Left ventricle myocardium superior (tissue), 1 donor: ENCODE data around the gene GGNBP2. TPM values are rescaled to one million over a fixed set of nuclear protein-coding genes. Genes with fewer than 3 reads are reported as not detected.

Experiments
- ATAC-seq: fragments of 200-7000 bp; cut with Tn5 transposase; one replicate; pipeline ENCODE4 v1.9.1; 2020; ENCODE audit warnings: mild to moderate bottlenecking, moderate library complexity
- DNase-seq: peaks from one replicate; pipeline ENCODE4 v3.0.0-alpha.2; 2020
- intact Hi-C: fragments of 100-400 bp; cut with micrococcal nuclease; formaldehyde crosslinking; loops from one replicate; pipeline ENCODE4 v1.11.0; 2022
- total RNA-seq: library from RNA; stranded (reverse); fragmentation: NEBNext Ultra II Directional; extraction: Animal tissue kit (Norgen Biotek cat#: 25700); gene quantifications from one replicate; pipeline ENCODE4 v1.2.1, GENCODE V29; 2021
- donor health status: DM: no; HTN: yes; CAD: no; lungs with severe emphysema.

The GGNBP2 gene
- total RNA-seq, 1 donor from 2014 or later, result 41.8 TPM

- DNase-seq (no peak), ATAC-seq (no peak)
- intact Hi-C loops, result no loop called here
Observed at GRCh38 chr17:36510636-36511035, 34.1 kb upstream of the GGNBP2 start.

DNA sequence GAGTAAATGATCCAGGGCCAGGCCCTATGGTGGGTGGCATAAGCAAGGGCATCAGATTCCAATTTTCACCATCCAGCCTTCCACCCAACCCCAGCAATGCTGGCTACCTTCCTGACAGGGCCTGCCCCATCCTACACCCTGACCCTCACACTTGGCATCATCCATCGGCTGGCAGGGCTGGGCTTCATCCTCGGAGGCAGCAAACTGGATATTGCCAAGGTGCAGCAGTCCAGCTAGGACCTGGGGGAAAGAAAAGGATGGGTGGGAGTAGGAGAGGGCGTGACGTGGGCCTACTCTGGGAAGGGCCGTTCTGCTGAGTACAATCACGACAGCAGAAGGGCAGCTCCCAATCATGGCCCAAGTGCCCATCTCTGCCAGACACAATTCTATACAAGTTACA is 33.5 kb upstream of the GGNBP2 start:
- no peak for ATAC-seq
- no peak for DNase-seq
- intact Hi-C loops, result no loop called here

DNA sequence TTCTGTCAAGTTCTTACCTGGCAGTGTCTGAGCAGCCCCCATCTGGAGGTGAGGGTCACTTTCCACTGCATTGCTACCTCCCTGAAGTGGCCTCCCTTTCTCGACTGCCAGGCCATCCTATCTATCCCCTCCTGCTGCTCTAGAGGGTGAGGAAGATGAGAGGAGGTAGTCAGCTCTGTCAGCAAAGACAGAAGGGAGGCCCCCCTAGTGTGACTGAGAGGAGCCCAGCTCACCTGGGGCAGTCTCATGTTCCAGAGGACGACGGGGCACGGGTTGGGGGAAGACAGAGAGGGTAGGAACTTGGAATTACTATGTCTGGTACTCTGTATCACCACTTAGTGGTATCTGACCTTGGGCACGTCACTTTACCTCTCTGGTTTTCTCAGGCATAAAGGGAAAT is 32.1 kb upstream of the GGNBP2 start:
- ATAC-seq, result no peak
- intact Hi-C loops, result no loop called here

DNA sequence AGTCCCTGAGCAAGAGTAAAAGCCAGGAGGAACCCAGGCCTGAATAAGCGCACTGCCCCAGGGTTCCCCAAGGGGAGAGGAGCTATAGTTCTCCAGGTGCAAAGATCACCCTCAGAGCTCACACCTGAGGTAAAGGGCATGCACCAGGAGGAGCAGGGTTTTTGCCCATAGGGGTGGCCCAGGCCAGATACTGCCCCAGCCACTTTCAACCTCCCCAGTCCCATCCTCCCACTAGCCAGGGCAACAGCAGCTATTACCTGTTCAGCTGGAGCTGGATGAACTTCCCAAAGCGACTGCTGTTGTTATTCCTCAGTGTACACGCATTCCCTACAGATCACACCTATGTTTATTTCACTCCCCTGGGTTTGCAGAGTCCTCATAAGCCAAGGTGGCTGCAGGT is 29.9 kb upstream of the GGNBP2 start:
- intact Hi-C loops, result no loop called here
- DNase-seq, result no peak
- ATAC-seq, result no peak

More for the DNA sequence above, 32.1 kb upstream of the GGNBP2 start:
- DNase-seq, result no peak

DNA sequence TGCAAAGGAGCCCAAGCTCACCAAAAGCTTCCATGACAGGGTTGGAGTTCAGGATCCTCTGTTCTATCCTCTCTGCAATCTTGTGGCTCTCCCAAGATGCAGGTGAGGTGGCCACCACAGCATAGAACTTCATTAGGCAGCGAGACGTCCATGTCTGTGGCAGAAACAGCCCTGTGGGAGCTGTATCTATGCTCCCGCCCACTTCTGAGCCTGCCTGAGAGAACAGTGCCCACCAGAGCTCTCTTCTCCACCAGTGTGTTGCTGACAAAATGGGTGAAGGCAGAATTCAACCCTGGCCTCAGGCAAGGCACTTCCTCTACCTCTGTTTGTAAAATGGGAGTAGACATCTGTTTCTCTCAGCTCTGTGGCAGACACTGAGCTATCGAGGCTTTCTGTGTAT is 28.9 kb upstream of the GGNBP2 start:
- DNase-seq (no peak), ATAC-seq (no peak)
- intact Hi-C loops, result no loop called here

DNA sequence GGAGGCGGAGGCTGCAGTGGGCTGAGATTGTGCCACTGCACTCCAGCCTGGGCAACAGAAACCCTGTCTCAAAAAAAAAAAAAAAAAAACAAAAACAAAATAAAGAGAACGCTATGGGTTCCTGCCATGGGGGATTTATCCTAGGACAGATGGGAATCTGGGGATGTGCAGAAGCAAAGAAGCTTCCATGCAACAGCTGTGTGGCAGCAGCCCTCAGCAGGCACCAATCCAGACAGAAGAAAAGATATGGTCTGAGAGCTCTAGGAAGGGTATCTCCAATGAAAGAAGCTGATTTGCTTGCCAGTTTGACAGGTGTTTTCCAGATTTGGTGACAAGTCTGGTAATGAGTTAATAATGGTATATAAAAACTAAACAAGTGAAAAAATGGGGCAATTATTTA is 21.6 kb upstream of the GGNBP2 start:
- ATAC-seq (no peak), DNase-seq (no peak)
- intact Hi-C loops, result no loop called here

DNA sequence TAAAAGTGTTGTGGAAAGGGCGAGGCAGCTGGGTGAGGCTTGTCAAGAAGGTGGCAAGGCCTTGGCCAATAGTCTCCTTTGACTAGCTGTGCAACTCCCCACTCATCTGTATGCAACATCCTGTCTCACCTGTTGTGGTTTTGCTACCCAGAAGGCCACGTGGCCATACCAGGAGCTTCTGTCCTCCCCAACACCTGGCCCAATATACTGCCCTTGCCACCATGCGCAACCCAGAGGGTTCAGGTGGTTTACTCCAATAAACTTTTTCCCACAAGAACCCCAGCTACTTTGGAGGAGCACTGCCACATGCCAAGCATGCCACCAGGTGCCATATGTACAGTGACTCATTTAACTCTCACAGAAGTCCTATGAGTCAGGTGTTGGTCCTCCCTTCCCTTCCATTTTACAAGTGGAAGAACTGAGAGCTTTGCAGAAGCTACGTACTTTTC is 20.3 kb upstream of the GGNBP2 start:
- no peak for ATAC-seq
- intact Hi-C loops, result no loop called here
- no peak for DNase-seq

DNA sequence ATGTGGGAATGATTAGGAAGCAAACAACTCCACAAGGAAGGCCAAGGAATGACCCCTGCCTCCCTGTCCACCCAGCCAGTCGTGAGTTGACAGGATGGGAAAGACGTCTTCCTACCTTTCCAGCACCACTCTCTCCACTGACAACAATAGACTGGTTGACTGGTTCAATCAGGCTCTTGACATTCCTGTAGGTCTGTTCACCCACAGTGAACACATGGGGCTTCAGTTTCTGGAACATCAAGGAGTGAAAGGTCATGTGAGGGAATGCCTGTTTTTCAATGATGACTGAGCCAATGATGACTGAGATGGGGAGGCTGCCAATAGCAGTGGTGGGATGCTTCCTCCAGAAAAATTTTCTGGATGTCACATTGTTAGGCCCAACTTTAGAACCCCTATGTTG is 19.6 kb upstream of the GGNBP2 start:
- no peak for DNase-seq

GRCh38 chr17:36525888-36526287 is 18.8 kb upstream of the GGNBP2 start:
- no peak for ATAC-seq
- intact Hi-C loops, result no loop called here
- no peak for DNase-seq

More for the DNA sequence above, 19.6 kb upstream of the GGNBP2 start:
- ATAC-seq, result no peak
- intact Hi-C loops, result no loop called here

GRCh38 chr17:36527621-36528250 is 17.0 kb upstream of the GGNBP2 start:
- ATAC-seq (no peak), DNase-seq (no peak)
- intact Hi-C loops, result no loop called here

DNA sequence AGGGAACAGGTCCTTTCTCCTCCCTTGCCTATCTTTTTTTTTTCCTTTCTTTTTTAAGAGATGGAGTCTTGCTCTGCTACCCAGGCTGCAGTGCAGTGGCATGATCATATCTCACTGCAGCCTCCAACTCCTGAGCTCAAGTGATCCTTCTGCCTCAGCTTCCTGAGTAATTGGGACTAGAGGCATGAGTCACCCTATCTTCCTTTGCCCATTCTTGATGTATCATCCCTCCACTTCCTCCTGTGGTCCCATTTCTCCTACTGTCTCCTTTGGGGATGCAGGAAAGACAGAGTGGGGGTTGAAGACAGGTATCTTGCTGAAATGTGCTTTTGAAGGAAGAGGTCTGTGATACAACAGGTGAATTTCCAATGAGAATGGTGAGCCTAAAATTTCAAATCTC is 15.6 kb upstream of the GGNBP2 start:
- DNase-seq (no peak), ATAC-seq (no peak)
- intact Hi-C loops, result no loop called here

DNA sequence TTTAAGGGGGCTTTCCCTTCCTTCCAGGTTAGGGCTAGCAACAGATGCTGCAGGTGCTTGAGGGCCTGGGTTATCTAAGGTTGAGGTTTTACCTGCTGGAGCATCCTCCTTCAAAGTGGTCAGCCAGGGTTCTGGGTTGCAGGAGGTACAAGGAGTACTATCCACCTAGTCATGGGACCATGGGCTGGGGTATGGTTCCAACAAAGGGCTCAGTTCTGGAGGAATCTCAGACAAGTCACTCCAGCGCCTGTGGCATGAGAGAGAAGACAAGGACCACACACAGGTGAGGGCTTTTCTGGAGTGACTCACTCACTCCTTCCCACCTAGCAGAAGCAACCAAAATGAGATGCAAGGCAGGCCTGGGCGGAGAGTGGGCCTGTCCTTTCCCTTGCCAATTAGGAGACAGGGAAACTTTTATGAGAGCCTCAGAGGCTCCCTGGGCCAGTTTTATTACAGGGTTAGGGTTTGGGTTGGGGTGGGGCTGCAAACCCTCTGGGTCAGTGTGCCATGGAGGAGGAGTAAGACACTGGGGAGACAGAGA is 12.2 kb upstream of the GGNBP2 start:
- DNase-seq (no peak), ATAC-seq (no peak)
- intact Hi-C loops, result no loop called here

DNA sequence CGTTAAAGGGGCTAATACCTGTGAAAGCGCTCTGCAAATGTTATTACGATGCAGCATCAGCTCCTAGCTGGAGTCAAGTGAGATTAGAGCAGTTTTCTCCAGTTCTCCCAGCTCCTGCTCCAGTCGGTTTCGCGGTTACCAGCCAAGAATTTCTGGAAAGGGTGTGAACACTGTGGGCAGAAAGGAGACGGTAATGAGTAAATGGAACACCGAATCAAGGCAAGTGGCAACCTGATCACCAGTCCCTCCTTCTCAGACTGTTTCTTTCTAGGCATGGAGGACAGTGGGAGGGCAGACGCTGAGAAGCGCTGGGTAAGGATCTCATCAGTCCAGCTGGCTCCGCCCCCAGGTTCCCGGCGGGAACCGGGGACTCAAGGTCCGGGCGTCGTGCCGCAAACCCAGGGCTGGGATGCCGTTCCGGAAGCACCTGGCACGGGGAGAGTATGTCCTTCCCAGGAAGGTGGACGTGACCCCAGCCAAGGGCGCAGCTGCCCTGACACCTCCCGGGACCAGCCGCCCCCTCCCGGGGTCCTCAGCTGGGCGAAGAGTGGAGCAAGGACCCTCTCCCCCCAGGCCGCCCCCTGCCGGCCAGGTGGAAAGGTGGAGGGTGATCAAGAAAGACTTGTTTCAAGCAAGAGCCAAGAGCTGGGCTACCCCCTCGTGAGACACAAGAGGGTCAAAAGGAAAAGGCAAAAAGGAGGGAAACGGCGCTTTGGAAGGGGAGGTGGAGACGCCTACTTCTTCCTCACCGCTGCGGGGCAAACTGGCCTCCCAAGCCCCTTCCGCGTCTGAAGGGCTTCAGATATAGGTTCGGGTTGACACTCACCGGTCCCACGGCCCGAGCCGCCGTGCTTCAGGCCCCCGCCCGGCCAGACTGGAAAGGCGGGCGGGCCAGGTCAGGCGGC is 10.5 kb upstream of the GGNBP2 start:
- intact Hi-C loops, result no loop called here
- ATAC-seq (peak; percentile 62), DNase-seq (peak; percentile 84)

GRCh38 chr17:36534840-36535668 is 9.7 kb upstream of the GGNBP2 start, which contains the start of the genes MYO19 and PIGW:
Gene MYO19 (minus strand): TSS chr17:36534868. CDS start chr17:36532538, 2,330 bp downstream.
Gene PIGW (plus strand): TSS chr17:36534987. CDS start chr17:36537102, 2,115 bp downstream.
- peak; percentile 94 for DNase-seq
- ATAC-seq, result peak; percentile 93
- intact Hi-C loops, result no loop called here

DNA sequence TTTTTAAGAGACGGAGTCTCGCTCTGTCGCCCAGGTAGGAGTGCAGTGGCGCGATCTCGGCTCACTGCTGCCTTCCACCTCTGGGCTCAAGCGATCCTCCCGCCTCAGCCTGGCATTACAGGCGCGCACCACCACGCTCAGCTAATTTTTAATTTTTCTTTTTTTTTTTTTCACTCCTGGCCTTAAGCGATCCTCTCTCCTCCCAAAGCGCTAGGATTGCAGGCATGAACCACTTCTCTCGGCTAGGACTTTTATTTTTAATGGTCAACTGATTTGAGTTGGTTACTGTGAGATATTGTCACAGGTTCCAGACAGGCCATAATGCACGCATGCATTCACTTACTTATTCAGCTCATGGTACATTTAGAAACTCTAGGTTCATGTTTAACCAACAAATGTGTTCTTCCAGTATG is 9.0 kb upstream of the GGNBP2 start:
- intact Hi-C loops, result no loop called here
- DNase-seq (no peak), ATAC-seq (no peak)

- ATAC-seq, result no peak
- intact Hi-C loops, result no loop called here
Observed at GRCh38 chr17:36540696-36541095, 4.0 kb upstream of the GGNBP2 start.

GRCh38 chr17:36542755-36543154 is 2.0 kb upstream of the GGNBP2 start:
- intact Hi-C loops, result no loop called here
- DNase-seq (no peak), ATAC-seq (no peak)

More at GRCh38 chr17:36540696-36541095, 4.0 kb upstream of the GGNBP2 start:
- no peak for DNase-seq

DNA sequence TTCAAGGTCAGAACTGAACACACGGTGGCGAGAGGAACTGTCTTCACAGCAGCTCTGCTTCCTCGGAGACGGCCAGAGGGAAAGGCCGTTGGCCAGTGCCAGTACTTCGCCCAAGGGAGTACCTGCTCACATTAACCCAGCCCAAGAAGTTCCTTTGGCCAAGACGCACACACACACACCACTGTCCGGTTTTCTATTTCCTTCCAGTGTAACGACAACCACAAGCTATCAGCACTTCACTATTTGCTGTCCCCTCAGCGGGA is 744 bp upstream of the GGNBP2 start:
- ATAC-seq (peak; percentile 1), DNase-seq (no peak)
- intact Hi-C loops, result no loop called here

DNA sequence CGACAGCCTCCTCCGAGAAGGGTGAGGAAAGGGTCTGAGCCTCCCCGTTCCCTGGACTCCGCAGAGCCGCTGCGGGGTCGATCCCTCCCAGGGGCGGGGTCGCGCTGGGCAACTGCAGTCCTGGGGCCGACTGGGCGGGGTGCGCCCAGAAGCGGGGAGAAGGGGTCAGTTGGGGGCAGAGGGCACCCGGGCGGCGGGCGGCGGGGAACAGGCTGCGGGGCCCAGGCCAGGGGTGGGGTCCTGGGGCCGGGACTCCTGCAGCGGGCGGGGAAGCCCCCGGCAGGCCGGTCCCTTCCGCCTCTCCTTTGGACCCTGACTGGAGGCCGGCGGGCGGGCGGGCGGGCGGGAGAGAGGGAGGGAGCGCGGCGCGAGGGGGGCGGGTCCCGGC is 352 bp downstream of the GGNBP2 start:
- peak; percentile 69 for ATAC-seq
- DNase-seq, result no peak
- intact Hi-C loops, result no loop called here
